Stimulated activated CD4-positive, alpha-beta T cell treated with anti-CD3 and anti-CD28 coated beads, Interleukin-15, amount 100 ng/mL, for 24 hours (primary cell): ENCODE measurements around the gene VASH1.

Experiments used
- DNase-seq: peaks from one replicate; pipeline ENCODE4 v3.0.0-alpha.2; 2020

VASH1 gene

DNA sequence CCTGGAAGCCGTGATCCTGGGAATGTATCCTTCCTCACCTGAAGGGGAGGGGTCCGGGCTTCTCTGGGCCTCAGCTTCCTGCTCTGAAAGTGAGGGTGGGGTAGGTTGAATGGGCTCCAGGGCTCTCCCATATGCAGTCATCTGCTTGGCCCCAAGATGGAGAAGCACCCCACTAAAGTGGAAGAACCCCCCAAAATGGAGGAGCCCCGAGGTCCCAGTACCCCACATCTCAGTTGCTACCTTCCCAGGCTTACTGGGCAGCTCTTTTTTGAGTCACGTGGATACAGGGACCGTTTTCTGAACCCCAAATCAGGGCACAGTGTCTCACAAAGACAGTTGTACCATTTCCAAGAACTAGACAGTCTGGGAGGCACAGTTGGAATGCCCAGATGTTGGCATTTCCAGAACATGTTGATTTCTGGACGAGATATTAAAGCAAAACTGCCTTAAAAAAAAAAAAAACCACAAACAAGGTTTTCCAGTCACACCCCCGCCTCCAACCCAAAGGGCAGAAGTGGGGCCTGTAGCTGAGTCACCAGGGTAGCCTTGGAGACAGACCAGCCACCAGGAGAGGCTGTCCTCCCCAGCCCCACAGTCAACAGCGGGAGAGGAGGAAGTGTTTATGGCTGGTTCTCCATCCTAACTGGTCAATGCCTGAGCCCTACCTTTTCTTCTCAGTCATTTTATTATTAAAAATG is 12.1 kb downstream of the VASH1 start:
- DNase-seq = peak; percentile 41

DNA sequence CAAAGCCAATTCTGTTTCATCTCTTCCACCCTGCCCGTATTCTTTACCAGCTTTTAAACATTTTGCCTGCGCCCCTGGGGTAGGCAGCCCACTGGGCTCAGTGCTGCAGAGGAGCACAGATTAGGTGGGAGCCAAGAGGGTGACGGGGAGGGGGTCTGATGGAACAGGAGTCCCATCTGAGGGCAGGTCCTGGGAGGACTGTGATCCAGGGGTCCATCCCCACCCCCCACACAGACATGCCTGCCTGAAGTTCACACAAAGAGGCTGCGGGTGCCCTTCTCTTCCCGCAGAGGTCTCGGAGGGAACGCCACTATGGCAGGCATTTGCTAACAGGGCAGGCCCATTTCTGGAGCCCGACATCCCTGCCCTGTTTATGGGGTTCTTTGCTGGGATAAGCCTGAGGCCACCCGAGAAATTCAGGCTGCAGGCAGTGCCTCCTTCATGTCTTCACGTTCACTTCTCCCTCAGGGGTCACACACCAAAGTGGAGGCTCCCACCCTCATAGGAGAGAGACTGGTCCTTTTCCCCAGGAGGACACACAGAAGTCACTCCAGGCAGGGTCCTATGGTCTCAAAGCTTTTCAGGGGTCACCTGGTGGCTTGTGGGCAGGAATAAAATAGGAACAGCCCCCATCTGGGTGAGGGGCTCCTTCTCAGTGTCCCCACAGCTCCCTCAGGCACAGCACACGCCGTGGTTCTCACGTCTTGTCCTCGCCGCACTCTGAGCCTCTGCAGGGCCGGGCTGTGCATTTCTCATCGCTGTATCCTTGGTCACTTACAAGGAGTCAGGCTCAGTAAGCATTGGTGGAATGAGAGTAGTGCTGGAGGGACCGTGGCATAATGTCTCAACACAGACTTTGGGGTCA is 12.9 kb downstream of the VASH1 start:
- no peak for DNase-seq

DNA sequence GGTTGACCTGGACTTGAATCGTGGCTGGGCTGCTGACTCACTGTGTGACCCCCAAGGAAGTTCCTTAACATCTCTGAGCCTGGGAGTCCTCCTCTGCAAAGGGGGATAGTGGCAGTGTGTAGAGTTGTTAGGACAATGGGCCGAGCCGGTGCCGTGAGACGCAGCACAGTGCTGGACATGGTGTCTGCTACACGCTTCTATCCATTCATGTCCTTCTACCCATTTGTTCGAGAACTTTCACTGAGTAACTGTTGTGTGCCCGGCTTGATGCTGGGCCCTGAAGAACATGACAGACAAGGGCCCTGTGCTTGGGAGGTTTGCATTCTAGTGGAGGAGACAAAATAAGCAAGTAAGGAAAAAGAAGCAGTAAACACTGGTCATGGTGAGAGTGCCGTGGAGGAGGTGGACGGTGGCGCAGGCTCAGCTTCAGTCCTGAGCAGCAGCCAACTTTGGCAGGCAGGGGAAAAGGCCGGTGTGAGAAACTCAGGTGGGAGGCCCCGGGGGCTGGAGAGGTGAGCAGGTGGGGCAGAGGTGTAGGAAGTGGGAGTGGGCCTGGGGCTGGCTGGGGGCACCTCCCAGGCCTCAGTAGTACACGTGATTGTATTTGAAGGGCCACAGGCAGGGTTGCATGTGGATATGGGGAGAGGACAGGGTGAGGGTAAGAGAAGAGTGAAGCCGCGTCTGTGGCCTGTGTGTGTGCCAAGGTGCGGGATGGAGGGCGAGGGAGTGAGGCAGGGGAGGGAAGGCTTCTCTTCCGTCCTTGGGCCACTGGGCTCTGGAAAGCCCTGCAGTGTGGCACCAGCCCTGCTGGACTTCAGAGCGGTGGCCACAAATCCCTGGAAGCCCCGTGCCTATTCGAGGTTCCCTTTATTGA is 13.8 kb downstream of the VASH1 start:
- no peak for DNase-seq

- DNase-seq = no peak
Measured at GRCh38 chr14:76775695-76776427, 14.6 kb downstream of the VASH1 start.

DNA sequence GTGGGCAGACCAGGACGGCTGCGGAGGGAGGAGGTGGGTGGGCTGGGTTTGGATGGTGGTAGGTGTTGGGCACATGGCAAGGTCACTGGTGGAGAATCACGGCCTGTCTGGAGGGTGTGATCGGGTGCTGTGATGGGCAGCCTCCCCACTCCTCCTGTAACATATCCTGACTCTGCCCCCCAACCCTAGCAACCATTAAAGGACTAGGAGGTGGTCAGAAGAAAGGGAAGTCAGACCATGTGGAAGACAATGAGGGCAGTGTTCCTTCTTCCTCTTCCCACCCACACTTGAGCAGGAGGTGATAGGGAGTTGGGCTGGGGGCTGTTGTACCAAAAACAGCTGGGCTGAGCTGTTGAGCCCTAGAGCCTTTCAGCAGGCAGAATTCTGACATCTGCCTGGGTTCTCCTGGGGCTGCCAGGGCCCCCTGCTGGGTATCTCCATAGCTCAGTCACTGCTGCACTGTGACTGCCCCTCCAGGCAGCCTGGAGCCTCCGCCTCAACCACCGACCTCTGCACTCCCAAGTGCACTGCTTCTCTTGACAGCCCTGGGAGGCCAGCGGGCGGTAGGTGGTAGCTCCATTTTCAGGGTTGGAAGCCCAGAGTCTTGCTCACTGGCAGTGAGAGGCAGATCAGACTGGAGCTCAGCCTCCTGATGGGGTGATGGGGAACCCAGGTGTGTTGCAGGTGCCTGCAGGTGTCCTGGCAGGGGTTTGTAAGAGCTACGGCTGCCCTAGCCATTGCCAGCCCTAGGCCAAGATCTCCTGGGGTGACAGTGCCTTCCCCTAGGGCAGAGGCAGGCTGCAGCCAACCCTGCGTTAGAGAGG is 15.4 kb downstream of the VASH1 start:
- DNase-seq = no peak

GRCh38 chr14:76777721-76778120 is 16.5 kb downstream of the VASH1 start:
- no peak for DNase-seq

DNA sequence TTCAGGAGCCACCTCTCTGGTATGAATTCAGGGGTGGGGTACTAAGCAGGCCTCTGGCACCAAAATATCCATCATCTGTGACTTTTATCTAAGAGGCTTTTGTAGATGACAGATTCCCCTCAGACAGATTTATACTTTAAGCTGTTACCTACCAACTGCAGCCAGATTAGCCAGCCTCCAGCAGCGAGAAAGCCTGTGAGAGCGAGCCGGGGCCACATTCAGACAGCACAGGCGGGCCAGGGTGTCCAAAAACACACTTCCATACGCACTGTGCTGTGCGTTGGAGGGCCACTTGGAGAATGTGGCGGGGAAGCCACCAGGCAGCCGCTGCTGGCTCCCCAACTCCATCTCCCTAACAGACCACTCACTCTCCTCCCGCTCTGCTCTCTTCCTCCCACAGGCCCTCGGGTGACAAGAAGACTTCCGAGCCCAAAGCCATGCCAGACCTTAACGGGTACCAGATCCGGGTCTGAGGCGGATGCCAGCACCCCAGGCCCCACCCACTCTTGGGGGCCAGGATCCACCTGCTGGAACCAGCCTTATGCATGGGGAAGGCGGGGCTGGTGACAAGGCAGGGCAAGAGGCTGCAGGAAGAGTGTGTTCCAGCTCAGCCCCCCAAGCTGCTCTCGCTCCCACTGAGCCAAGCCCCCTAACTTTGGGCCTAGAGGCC is 17.4 kb downstream of the VASH1 start:
- DNase-seq = no peak

- no peak for DNase-seq
Measured at GRCh38 chr14:76779221-76780057, 18.2 kb downstream of the VASH1 start.

GRCh38 chr14:76780058-76780345 is 18.7 kb downstream of the VASH1 start:
- no peak for DNase-seq

GRCh38 chr14:76780360-76780759 is 19.1 kb downstream of the VASH1 start:
- DNase-seq = no peak

DNA sequence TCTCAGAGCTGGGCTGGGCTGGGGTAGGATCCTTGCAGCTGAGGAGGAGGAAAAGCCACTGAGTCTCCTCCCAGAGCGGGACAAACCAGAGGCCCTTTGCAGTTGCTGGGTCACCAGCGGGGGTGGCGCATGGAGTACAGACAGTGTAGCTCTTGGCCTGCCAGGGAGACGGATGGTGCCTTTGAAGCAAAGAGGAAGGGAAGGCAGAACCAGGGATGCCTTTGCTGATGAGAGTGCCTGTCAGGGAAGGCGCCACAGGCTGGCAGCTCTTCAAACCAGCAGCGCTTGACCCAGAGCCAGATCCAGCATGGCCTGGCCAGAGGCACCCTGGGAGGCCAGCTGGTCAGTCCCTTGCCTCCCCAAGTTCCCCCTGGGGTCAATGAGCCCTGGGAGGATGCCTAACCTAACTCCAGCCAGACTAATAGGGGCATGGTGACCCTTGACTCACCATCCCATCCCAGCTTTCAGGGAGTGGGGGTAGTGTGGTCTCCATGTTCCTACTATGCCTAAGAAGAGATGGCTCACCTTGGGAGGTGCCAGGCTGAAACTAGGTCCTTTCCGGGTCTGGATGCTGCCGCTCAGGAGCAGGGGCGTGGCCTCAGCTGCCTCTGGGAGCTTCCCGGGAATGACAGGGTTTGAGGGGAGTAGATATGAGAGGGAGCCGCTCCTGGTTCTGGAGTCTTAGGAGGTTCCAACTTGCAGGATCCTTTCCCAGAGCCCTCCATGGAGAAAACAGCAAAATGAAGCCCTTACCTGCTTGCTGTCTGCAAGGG is 19.8 kb downstream of the VASH1 start:
- no peak for DNase-seq

DNA sequence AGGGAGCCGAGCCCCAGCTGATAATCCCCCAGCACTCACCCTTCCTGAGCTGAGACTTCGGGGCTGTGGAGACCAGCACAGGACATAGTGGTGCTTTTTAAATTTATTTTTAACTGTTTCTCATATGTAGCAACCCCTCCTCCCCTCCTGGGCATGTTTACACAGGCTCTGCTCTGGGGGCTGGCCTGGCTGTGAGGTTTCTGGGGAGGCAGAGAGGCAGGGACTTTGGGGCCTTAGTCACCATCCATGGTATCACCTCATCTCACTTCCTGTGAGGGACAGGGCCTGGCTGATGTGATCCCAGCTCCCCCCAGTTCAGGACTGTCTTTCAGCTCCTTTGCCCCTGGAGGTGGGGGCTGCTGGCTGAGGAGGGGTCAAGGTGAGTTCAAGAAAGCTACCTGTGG is 20.4 kb downstream of the VASH1 start:
- no peak for DNase-seq

- no peak for DNase-seq
Measured at GRCh38 chr14:76782115-76782884, 21.0 kb downstream of the VASH1 start.

DNA sequence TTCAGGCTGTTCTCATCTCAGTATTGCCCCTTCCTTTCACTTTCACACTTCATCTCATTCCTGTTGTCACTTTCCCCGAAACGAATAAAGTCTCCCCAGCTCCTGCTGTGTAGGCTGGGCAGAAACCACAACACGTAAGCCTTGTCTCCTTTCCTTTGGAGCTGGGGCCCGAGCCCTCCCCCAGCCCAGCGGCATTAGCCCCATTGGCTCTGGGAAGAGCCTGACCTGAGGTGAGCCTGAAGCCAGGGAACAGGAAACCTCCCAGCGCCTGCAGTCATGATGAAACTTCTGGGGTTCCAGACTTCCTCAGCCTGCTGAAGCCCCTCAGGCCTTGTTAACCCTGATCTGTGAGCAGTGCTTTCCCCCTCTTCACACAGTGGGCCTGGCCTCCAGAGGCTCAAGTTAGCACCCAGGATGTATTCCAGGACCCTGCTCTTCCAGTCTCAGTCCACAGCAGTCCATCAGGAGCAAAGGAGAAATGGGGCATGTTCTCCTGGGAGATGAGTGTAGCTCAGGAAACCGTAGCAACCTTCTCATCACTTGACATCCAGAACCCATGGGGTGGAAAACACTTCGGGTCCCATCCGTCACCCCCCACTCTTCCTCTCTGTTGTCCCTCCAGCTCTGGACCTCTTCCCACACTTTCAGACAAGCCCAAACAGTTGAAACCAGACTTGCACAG is 21.8 kb downstream of the VASH1 start:
- peak; percentile 36 for DNase-seq

DNA sequence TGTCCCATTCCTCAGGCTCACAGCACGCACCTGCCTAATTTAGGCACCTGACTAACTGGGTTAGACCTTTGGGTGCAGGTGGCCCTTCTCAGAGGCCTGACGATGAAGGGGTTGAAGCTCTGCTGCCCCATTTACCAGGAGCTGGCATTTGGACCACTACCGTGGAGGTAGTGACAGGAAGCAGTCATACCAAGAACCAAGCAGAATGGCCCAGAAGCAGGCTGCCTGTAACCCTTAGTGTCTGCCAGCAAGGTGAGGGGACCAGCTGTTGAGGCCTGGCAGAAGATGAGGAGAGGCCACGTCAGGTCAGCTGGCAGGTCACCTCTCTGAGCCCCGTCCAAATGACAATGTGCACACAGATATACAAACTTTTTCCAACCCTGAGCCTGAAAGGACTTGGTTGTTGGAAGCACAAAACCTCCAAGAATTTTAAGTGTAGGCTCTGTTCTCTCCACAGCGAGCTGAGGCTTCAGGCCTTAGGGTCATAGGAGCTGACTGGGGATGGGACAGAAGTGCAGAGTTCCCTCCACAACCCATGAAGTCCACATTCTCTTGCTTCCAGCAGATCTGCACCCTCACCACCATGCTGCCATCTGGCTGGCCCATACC is 23.1 kb downstream of the VASH1 start:
- DNase-seq = no peak

DNA sequence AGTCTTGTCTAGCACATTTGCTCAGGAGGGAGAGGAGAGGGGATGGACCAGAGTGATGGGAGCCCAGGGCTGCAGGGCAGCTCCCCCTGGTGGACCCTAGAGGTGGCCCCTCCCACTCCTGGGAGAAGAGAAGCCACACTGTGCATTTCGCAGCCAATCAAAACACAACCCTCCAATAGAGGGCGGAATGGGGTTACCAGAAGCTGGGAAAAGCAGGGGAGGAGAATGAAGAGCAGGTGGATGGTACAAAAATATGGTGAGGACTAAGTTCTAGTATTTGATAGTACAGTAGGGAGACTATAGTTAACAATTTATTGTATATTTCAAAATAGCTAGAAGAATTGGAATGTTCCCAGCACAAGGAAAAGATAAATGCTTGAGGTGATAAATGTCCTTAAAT is 23.6 kb downstream of the VASH1 start:
- peak; percentile 69 for DNase-seq

- DNase-seq = no peak
Measured at GRCh38 chr14:76786601-76787000, 25.3 kb downstream of the VASH1 start.

DNA sequence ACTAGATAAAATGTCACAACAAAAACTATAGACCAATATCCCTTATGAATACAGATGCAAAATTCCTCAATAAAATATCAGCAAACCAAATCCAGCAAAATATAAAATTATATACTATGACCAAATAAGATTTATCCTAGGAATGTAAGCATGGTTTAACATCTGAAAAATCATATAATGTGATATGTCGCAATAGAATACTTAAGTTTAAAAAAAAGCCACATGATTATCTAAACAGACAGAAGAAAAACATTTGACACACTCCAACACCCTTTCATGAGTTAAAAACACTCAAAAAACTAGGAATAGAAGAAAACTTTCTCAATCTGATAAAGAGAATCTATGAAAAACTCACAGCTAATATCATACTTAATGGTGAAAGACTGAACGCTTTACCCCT is 31.2 kb downstream of the VASH1 start:
- DNase-seq = no peak
